Activated CD4-positive, alpha-beta T cell treated with anti-CD3 and anti-CD28 coated beads for 36 hours (primary cell): ENCODE data around the gene CFAP43. TPM values are rescaled to one million over a fixed set of nuclear protein-coding genes. Genes with fewer than 3 reads are reported as not detected.

Source experiments
- ATAC-seq: fragments of 200-7000 bp; cut with Tn5 transposase; one replicate; pipeline ENCODE4 v1.10.0; 2021; ENCODE audit warnings: mild to moderate bottlenecking, moderate library complexity
- CTCF ChIA-PET: fragments of 350-600 bp; sonication (Branson Sonifier 250); formaldehyde crosslinking; loops from one replicate; lab custom pipeline; 2021; ENCODE audit warnings: antibody characterized with exemption; lab: Charles Lee
- POLR2A ChIA-PET: fragments of 350-600 bp; sonication (Branson Sonifier 250); formaldehyde crosslinking; loops from one replicate; lab custom pipeline; 2021; ENCODE audit warnings: antibody characterized with exemption, inconsistent platforms; lab: Charles Lee
- DNase-seq: peaks from one replicate; pipeline ENCODE4 v3.0.0-alpha.2; 2020
- H3K27ac Mint-ChIP-seq: one replicate; pipeline ENCODE4 v1.8.0; 2021; ENCODE audit warnings: mixed read lengths
- H3K27me3 Mint-ChIP-seq: one replicate; pipeline ENCODE4 v1.8.0; 2021; ENCODE audit warnings: mixed read lengths
- H3K36me3 Mint-ChIP-seq: one replicate; pipeline ENCODE4 v1.8.0; 2021; ENCODE audit warnings: low read depth, mixed read lengths
- H3K4me1 Mint-ChIP-seq: one replicate; pipeline ENCODE4 v1.8.0; 2021; ENCODE audit warnings: mixed read lengths
- H3K4me3 Mint-ChIP-seq: one replicate; pipeline ENCODE4 v1.8.0; 2021; ENCODE audit warnings: mild to moderate bottlenecking, moderate library complexity, mixed read lengths
- H3K9me3 Mint-ChIP-seq: one replicate; pipeline ENCODE4 v1.8.0; 2021; ENCODE audit warnings: low read depth, mixed read lengths
- intact Hi-C, 2 experiments: fragments of 100-400 bp; cut with DNase I in 1 of 2; cut with micrococcal nuclease in 1 of 2; formaldehyde crosslinking; loops; one replicate each; pipeline versions ENCODE4 v1.14.2 to v1.15.1; 2022 to 2024; cut with DNase I, micrococcal nuclease
- total RNA-seq, 2 experiments: library from RNA; stranded (reverse); gene quantifications; one replicate each; pipeline ENCODE4 v1.2.3, GENCODE V29; 2021

The CFAP43 gene
- total RNA-seq, 2 experiments from 2014 or later: 0.09 TPM

- Mint-ChIP-seq H3K36me3 (peaks cover 46% of the 10 kb centered on the region), H3K27me3 (no peaks in the 10 kb centered on the region), H3K9me3 (no peaks in the 10 kb centered on the region), H3K4me1 (peaks cover 42% of the 10 kb centered on the region), H3K27ac (peak within 1 kb of the TSS; percentile 94), H3K4me3 (peak within 1 kb of the TSS; percentile 77)
- peak; percentile 99 for DNase-seq
- intact Hi-C loops: loop anchor here (1.0 to 5.0 kb wide), 15 partner anchors 14 to 872 kb away; partner anchors contain the start of genes CFAP43 (in 2 of the 2), CFAP58 (in 2 of the 2), ITPRIP (in 2 of the 2) and SLK (in 2 of the 2)
- ChIA-PET POLR2A (interaction anchor here (0.6 to 3.2 kb wide), 4 partner anchors 13 to 150 kb away, joined by 3 to 23 read pairs (median 4); partner anchors contain the start of genes CFAP43 and GSTO1), CTCF (interaction anchor here (0.6 to 1.6 kb wide), 8 partner anchors 9 to 324 kb away, joined by 3 to 6 read pairs (median 3); partner anchors contain the start of gene CFAP58)
- ATAC-seq: peak; percentile 90
Measured at GRCh38 chr10:104268713-104269645, 36.8 kb upstream of the CFAP43 start, which contains the start of gene GSTO2. GSTO2 (plus strand) TSS chr10:104269184; CDS start chr10:104274916, 5,732 bp downstream.

GRCh38 chr10:104268405-104268712 is 36.2 kb upstream of the CFAP43 start:
- Mint-ChIP-seq H3K4me1 (peaks cover 45% of the 10 kb centered on the region), H3K27ac (peak overlapping the region; percentile 94), H3K27me3 (no peaks in the 10 kb centered on the region), H3K36me3 (peaks cover 51% of the 10 kb centered on the region), H3K9me3 (no peaks in the 10 kb centered on the region), H3K4me3 (peak overlapping the region; percentile 77)
- ATAC-seq (peak; percentile 49), DNase-seq (no peak)
- POLR2A ChIA-PET: interaction anchor here (0.6 to 3.2 kb wide), 5 partner anchors 13 to 149 kb away, joined by 3 to 23 read pairs (median 5); partner anchors contain the start of genes GSTO1 and SFR1
- CTCF ChIA-PET: interaction anchor here (0.6 to 4.4 kb wide), 5 partner anchors 13 to 83 kb away, joined by 3 to 30 read pairs (median 3); partner anchors contain the start of gene GSTO1
- intact Hi-C loops: loop anchor here (1.0 to 5.0 kb wide), 12 partner anchors 13 to 872 kb away; partner anchors contain the start of genes ITPRIP (in 2 of the 2), SLK (in 2 of the 2), ATP5MK (in 1 of the 2) and CFAP43 (in 1 of the 2)

GRCh38 chr10:104267721-104268404 is 35.7 kb upstream of the CFAP43 start:
- CTCF ChIA-PET: interaction anchor here (0.6 to 4.4 kb wide), 5 partner anchors 12 to 84 kb away, joined by 3 to 30 read pairs (median 3); partner anchors contain the start of gene GSTO1
- H3K4me3 Mint-ChIP-seq: peak overlapping the region; percentile 77
- DNase-seq (peak; percentile 71), ATAC-seq (peak; percentile 39)
- H3K27ac Mint-ChIP-seq: peak overlapping the region; percentile 94
- intact Hi-C loops: loop anchor here (1.0 to 5.0 kb wide), 12 partner anchors 13 to 871 kb away; partner anchors contain the start of genes ITPRIP (in 2 of the 2), SLK (in 2 of the 2), ATP5MK (in 1 of the 2) and CFAP43 (in 1 of the 2)
- peaks cover 55% of the 10 kb centered on the region for H3K36me3 Mint-ChIP-seq
- H3K27me3 Mint-ChIP-seq: no peaks in the 10 kb centered on the region
- no peaks in the 10 kb centered on the region for H3K9me3 Mint-ChIP-seq
- POLR2A ChIA-PET: interaction anchor here (0.7 to 3.2 kb wide), 4 partner anchors 12 to 147 kb away, joined by 3 to 23 read pairs (median 6); partner anchors contain the start of genes GSTO1 and SFR1
- H3K4me1 Mint-ChIP-seq: peaks cover 48% of the 10 kb centered on the region

GRCh38 chr10:104264783-104265182 is 32.6 kb upstream of the CFAP43 start:
- ATAC-seq (no peak), DNase-seq (no peak)
- Mint-ChIP-seq H3K9me3 (no peaks in the 10 kb centered on the region), H3K27me3 (no peaks in the 10 kb centered on the region), H3K36me3 (peaks cover 85% of the 10 kb centered on the region), H3K4me3 (no peak overlapping the region), H3K27ac (peak overlapping the region; percentile 47), H3K4me1 (peaks cover 76% of the 10 kb centered on the region)
- ChIA-PET CTCF (interaction anchor here (2.0 to 4.4 kb wide), 4 partner anchors 9 to 377 kb away, joined by 4 to 30 read pairs (median 8); partner anchors contain the start of gene GSTO1), POLR2A (no interaction called here)
- intact Hi-C loops: loop anchor here in 1 of 2 experiments (5.0 kb wide), 1 partner anchor 297 kb away; the partner anchor contains the start of gene SLK

GRCh38 chr10:104262055-104262454 is 29.9 kb upstream of the CFAP43 start:
- POLR2A ChIA-PET: no interaction called here
- H3K27me3 Mint-ChIP-seq: no peaks in the 10 kb centered on the region
- H3K4me1 Mint-ChIP-seq: peaks cover 85% of the 10 kb centered on the region
- H3K36me3 Mint-ChIP-seq: peaks cover 89% of the 10 kb centered on the region
- CTCF ChIA-PET: interaction anchor here (0.9 to 3.0 kb wide), 2 partner anchors 8 to 13 kb away, joined by 3 to 12 read pairs; no protein-coding TSS in a partner anchor
- DNase-seq (no peak), ATAC-seq (no peak)
- no peaks in the 10 kb centered on the region for H3K9me3 Mint-ChIP-seq
- H3K4me3 Mint-ChIP-seq: no peak overlapping the region
- H3K27ac Mint-ChIP-seq: peak overlapping the region; percentile 89
- intact Hi-C loops: no loop called here

GRCh38 chr10:104260775-104261115 is 28.6 kb upstream of the CFAP43 start:
- Mint-ChIP-seq H3K4me3 (peak overlapping the region; percentile 59), H3K36me3 (peaks cover 88% of the 10 kb centered on the region), H3K9me3 (no peaks in the 10 kb centered on the region), H3K4me1 (peaks cover 84% of the 10 kb centered on the region), H3K27me3 (no peaks in the 10 kb centered on the region), H3K27ac (peak overlapping the region; percentile 89)
- POLR2A ChIA-PET: interaction anchor here (0.6 kb wide), 1 partner anchor 507 kb away, joined by 3 read pairs; no protein-coding TSS in a partner anchor
- CTCF ChIA-PET: interaction anchor here (0.7 to 3.1 kb wide), 4 partner anchors 14 to 373 kb away, joined by 3 to 9 read pairs (median 4); no protein-coding TSS in a partner anchor
- DNase-seq (no peak), ATAC-seq (peak; percentile 77)
- intact Hi-C loops: loop anchor here in 1 of 2 experiments (2.0 kb wide), 1 partner anchor 138 kb away; the partner anchor contains the start of gene SFR1

- ChIA-PET CTCF (interaction anchor here (0.7 to 3.1 kb wide), 5 partner anchors 14 to 358 kb away, joined by 3 to 9 read pairs (median 3); partner anchors contain the start of gene CFAP58), POLR2A (interaction anchor here (0.6 kb wide), 1 partner anchor 139 kb away, joined by 3 read pairs; no protein-coding TSS in a partner anchor)
- H3K4me3 Mint-ChIP-seq: peak overlapping the region; percentile 59
- intact Hi-C loops: loop anchor here in 1 of 2 experiments (2.0 kb wide), 1 partner anchor 137 kb away; the partner anchor contains the start of gene SFR1
- peak; percentile 37 for DNase-seq
- H3K27ac Mint-ChIP-seq: peak overlapping the region; percentile 89
- H3K36me3 Mint-ChIP-seq: peaks cover 86% of the 10 kb centered on the region
- peak; percentile 25 for ATAC-seq
- no peaks in the 10 kb centered on the region for H3K27me3 Mint-ChIP-seq
- H3K4me1 Mint-ChIP-seq: peaks cover 78% of the 10 kb centered on the region
- H3K9me3 Mint-ChIP-seq: no peaks in the 10 kb centered on the region
Measured at GRCh38 chr10:104259999-104260774, 28.0 kb upstream of the CFAP43 start.

GRCh38 chr10:104259456-104259855 is 27.3 kb upstream of the CFAP43 start:
- ATAC-seq (no peak), DNase-seq (no peak)
- Mint-ChIP-seq H3K4me3 (no peak overlapping the region), H3K9me3 (no peaks in the 10 kb centered on the region), H3K27me3 (no peaks in the 10 kb centered on the region), H3K4me1 (peaks cover 75% of the 10 kb centered on the region), H3K36me3 (peaks cover 80% of the 10 kb centered on the region), H3K27ac (peak overlapping the region; percentile 89)
- CTCF ChIA-PET: interaction anchor here (0.6 to 3.1 kb wide), 4 partner anchors 15 to 357 kb away, joined by 3 to 9 read pairs (median 3); partner anchors contain the start of gene CFAP58
- POLR2A ChIA-PET: no interaction called here
- intact Hi-C loops: no loop called here

- intact Hi-C loops: no loop called here
- H3K27me3 Mint-ChIP-seq: no peaks in the 10 kb centered on the region
- peak overlapping the region; percentile 32 for H3K27ac Mint-ChIP-seq
- ATAC-seq (no peak), DNase-seq (no peak)
- ChIA-PET CTCF (interaction anchor here (0.7 to 3.1 kb wide), 3 partner anchors 10 to 28 kb away, joined by 3 to 9 read pairs (median 5); no protein-coding TSS in a partner anchor), POLR2A (no interaction called here)
- peaks cover 79% of the 10 kb centered on the region for H3K4me1 Mint-ChIP-seq
- no peak overlapping the region for H3K4me3 Mint-ChIP-seq
- H3K9me3 Mint-ChIP-seq: no peaks in the 10 kb centered on the region
- H3K36me3 Mint-ChIP-seq: peaks cover 71% of the 10 kb centered on the region
Measured at GRCh38 chr10:104258209-104258608, 26.0 kb upstream of the CFAP43 start.
